ENCODE data around the gene MAP6D1. TPM values are rescaled to one million over a fixed set of nuclear protein-coding genes. Genes with fewer than 3 reads are reported as not detected.

MAP6D1 gene
- total RNA-seq, 1 donor from 2014 or later = not detected

DNA sequence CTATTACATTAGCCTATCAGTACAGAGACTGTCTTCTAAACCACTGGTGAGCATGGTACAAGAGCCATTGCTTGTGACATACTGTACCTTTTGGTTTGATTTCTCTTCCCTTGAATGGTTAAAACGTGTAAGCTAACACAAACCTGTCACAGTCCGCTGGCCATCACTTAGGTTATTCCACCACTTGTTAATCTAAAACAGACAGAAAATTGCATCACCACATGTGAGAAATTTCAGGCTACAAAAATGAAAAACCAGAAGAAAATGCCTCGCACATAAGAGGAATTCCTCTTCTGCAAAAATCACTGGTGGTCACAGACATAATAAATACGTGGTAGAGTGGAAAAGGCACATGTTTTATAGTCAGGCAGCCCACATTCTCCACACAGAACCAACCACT is 37.2 kb upstream of the MAP6D1 start:
- H3K27ac ChIP-seq = no peak overlapping the region
- no peaks in the 10 kb centered on the region for H3K27me3 ChIP-seq
- no peaks in the 10 kb centered on the region for H3K4me1 ChIP-seq
- H3K9me3 ChIP-seq = no peaks in the 10 kb centered on the region
- peaks cover 63 to 98% of the 10 kb centered on the region in 2 donors for H3K36me3 ChIP-seq
- DNase-seq (ENCODE audit: low spot score in 2 of 2) = no peak
- H3K4me3 ChIP-seq = no peak overlapping the region
- TF ChIP-seq, protein P1, sequence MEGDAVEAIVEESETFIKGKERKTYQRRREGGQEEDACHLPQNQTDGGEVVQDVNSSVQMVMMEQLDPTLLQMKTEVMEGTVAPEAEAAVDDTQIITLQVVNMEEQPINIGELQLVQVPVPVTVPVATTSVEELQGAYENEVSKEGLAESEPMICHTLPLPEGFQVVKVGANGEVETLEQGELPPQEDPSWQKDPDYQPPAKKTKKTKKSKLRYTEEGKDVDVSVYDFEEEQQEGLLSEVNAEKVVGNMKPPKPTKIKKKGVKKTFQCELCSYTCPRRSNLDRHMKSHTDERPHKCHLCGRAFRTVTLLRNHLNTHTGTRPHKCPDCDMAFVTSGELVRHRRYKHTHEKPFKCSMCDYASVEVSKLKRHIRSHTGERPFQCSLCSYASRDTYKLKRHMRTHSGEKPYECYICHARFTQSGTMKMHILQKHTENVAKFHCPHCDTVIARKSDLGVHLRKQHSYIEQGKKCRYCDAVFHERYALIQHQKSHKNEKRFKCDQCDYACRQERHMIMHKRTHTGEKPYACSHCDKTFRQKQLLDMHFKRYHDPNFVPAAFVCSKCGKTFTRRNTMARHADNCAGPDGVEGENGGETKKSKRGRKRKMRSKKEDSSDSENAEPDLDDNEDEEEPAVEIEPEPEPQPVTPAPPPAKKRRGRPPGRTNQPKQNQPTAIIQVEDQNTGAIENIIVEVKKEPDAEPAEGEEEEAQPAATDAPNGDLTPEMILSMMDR (IDR thresholded peaks at IDR 0.05) = no peak
- intact Hi-C loops (cut with DNase I) = no loop called here

DNA sequence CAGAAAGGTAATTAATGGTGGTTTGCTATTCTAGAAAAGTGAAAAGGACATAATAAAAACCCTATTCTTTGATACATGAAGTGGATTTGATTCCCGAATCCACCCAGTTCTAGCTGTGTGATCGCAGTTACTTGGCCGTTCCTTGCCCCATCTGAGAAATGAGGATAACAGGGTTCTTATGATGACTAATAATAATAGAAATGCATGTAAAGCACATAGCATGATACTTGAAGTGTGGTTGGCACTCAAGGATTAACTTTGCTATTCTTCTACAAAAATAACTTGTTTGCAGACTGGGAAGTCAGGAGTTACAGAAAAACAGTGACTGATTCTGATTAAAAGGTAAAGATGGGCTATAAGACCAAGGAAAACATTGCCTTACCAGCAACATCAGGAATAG is 32.5 kb upstream of the MAP6D1 start:
- H3K4me3 ChIP-seq = no peak overlapping the region
- H3K27me3 ChIP-seq = no peaks in the 10 kb centered on the region
- no peaks in the 10 kb centered on the region for H3K9me3 ChIP-seq
- no peak for DNase-seq (ENCODE audit: low spot score in 2 of 2)
- no peaks in the 10 kb centered on the region for H3K4me1 ChIP-seq
- intact Hi-C loops (cut with DNase I) = no loop called here
- TF ChIP-seq, protein P1 (IDR thresholded peaks at IDR 0.05) = no peak
- no peak overlapping the region for H3K27ac ChIP-seq
- H3K36me3 ChIP-seq = peaks cover 37 to 69% of the 10 kb centered on the region in 2 donors

GRCh38 chr3:183854318-183855035 is 29.1 kb upstream of the MAP6D1 start:
- no peaks in the 10 kb centered on the region for H3K27me3 ChIP-seq
- no peak overlapping the region for H3K4me3 ChIP-seq
- DNase-seq (ENCODE audit: low spot score in 2 of 2) = no peak
- H3K9me3 ChIP-seq = no peaks in the 10 kb centered on the region
- no peak overlapping the region for H3K27ac ChIP-seq
- TF ChIP-seq, protein P1 (IDR thresholded peaks at IDR 0.05) = no peak
- H3K36me3 ChIP-seq = peaks cover 18 to 46% of the 10 kb centered on the region in 2 donors
- no peaks in the 10 kb centered on the region for H3K4me1 ChIP-seq
- intact Hi-C loops (cut with DNase I) = no loop called here

DNA sequence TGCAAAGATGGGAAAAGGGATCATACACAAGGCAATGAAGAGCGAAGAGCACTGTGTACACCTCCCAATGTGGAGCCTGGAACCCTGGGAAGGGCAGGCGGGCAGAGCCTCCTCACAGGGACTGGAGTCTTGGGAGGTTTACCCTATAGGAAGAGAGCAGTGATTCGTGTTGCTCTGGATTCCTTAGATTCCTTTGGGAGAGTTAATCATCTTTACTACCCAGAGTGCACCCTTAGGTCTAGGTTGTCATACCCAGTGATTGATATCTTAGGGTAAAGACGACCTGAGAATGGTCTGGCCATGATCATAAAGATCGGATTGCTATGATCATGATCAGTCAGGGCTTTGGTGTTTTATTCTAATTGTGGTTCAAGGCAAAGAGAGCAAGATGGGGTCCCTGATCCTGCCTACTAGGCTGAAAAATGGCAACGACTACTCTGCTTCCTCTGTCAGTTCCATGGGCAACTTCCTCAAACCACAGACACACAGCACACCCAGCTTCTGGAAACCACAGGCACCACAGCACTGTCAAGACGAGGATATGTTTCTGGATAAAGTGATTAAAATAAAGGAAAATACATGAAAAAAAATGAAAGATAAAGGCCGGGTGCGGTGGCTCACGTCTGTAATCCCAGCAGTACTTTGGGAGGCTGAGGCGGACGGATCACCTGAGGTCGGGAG is 20.4 kb upstream of the MAP6D1 start:
- TF ChIP-seq, protein P1 (IDR thresholded peaks at IDR 0.05) = no peak
- no peak for DNase-seq (ENCODE audit: low spot score in 2 of 2)
- peaks cover 42 to 71% of the 10 kb centered on the region in 2 donors for H3K36me3 ChIP-seq
- H3K9me3 ChIP-seq = no peaks in the 10 kb centered on the region
- H3K4me3 ChIP-seq = no peak overlapping the region
- no peaks in the 10 kb centered on the region for H3K27me3 ChIP-seq
- H3K27ac ChIP-seq = no peak overlapping the region
- intact Hi-C loops (cut with DNase I) = no loop called here
- no peaks in the 10 kb centered on the region for H3K4me1 ChIP-seq

DNA sequence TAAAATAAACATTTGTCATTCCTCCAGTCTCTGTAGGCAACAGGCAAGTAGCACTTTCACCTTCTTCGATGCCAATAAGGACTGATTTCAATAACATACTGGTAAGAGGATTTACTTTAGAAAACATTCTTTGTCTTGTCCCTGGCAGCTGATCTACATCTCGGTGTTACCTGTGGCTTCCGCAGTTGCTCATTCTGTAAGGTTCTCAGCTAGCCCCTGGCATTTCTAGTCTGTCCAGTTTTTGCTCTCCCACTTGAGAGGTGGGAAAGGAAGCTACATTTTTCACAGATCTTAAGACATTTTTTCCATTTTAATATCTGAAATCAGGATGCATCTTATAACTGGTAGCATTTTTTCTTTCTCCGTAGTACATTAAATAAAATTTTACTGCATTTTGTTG is 19.7 kb upstream of the MAP6D1 start:
- Histone ChIP-seq H3K27ac (no peak overlapping the region), H3K4me1 (no peaks in the 10 kb centered on the region), H3K27me3 (no peaks in the 10 kb centered on the region), H3K36me3 (peaks cover 44 to 75% of the 10 kb centered on the region in 2 donors), H3K9me3 (no peaks in the 10 kb centered on the region), H3K4me3 (no peak overlapping the region)
- no peak for DNase-seq (ENCODE audit: low spot score in 2 of 2)
- TF ChIP-seq, protein P1 (IDR thresholded peaks at IDR 0.05) = no peak
- intact Hi-C loops (cut with DNase I) = no loop called here
